HG03575 (cell line): Measurements from ENCODE around the gene ATOH8.
"Not testable (repeated sequence)": the region's sequence is repeated elsewhere in the genome, so short reads cannot be mapped to it uniquely, and the experiment has no call there.

Source experiments
- ATAC-seq: cut with Tn5 transposase; IDR thresholded peaks from one replicate; pipeline ENCODE4 v1.9.1; 2021; ENCODE audit not compliant: unreplicated experiment, insufficient number of reproducible peaks, low FRiP score; ENCODE audit errors: extremely low read depth

ATOH8 gene

DNA sequence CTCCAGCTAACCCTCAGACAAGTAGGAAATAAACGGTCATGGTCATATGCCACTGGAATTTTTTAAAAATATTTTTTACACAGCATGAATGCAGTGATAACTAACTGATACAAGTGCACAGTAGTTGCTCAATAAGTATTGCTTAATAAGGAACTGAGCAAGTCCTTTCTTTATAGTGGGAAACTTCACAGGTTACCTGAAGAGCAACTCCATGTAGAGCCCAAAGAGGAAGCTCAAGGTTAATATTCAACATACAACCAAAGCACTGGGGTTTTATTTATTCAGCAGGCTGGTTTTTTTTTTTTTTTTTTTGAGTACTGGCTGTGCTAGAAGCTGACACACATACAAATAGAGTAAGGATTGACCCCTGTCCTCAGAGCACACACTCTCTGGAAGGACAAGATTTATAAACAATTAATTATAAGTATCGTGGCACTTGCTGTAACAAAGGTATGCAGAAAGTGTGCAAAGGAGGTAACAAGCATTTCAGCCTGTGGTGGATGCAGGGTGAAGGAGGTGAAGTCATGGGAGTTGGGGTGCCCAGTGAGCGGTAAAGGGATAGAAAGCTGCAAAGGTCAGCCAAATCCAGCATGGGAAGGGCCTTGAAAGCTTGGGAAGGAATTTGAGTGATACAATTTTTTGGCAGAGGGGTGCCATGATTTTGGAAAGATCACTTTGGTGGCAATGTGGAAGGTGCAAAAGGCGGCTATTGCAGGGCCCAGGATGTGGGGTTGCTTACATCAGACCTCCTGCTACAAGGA, 52.7 kb downstream of the ATOH8 start:
- no peak for ATAC-seq

DNA sequence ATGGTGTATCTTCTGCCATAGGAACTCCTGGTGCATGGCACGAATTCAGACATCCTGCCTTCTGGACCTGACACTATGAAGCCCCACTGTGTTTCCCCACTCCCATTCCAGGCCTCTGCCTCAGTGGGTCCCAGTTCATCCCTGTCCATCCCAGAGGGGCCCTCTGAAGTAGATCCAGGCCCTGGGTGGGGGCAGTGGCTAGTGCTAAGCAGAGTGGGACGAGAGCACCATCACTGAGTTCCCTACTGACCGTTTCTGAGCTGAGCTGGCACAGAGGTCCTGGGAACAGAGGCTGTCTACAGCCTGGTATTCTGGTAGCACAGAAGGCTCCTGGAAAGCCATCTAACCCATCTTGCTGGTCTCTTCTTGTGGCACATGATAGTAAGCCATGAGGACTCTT, 54.0 kb downstream of the ATOH8 start:
- ATAC-seq: no peak

- no peak for ATAC-seq
Observed at GRCh38 chr2:85810371-85811179, 56.8 kb downstream of the ATOH8 start.

DNA sequence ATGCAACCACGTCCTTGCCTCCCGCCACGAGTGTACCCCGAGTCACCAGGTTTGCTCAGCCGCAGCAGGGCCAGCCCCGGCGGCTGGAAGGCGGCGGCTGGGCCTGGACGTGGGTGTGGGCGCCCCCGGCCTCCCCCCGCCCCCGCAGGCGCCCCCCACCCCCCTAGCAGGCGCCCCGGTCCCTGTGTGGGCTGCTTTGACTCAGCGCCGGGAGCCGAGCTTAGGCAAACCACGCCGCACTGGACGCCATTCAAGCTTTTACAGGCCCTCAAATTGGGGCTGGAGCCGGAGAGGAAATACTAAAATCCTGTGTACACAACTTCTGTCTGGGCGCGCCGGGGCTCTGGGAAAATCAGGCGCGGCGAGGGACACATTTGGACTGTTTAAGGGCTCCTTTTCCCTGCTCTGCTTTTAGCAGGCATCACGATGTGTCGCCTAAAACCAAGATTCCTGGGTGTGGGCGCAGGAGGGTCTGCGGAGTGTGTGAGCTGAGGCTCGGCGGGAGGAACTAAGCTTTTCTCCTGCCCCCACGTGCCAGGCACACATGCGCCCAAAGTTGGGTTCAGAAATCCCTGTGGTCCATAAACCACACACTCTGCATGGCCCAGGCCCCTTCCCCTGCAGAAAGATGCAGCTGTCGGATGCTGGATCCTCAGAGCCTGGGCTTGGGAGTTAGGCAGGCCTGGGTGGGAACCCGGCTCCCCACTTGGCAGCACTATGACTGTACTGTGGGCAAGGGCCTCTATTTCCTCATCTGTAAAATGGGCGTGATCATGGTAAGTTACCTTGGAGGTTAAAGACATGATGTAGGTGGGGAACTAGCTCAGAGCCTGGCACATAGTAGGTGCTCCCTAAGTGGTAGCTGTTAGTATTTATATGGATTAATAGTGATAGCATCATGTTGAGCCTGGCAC, 57.6 kb downstream of the ATOH8 start:
- no peak for ATAC-seq

DNA sequence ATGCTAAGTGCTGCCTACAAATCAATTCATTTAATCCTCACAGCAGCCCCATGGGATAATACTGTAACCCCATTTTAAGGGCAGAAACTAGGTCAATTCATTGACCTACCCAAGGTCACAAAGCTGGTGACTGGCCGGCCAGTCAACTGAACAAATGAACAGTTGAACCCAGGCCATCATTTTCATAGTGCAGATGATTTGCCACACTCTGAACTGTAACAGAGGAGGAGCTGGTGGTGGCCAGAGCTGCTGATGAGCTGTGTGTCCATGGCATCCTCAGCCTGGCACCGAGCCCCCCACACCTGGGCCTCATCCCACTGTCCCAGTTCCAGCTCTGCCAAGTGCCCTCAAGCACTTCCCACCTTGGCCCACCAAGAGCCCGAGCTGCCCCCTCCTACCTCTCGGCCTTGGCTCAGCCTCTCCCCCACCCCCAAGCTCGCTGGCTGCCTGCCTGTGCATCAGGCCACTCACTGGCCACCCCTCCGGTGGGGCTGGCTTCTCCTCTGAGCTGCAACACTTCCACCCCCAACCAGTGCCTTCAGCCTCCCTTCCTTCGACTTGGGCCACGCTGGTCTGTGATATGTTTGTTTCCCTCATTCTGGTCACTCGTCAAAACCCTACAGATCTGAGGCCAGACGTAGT, 58.4 kb downstream of the ATOH8 start:
- ATAC-seq: no peak

DNA sequence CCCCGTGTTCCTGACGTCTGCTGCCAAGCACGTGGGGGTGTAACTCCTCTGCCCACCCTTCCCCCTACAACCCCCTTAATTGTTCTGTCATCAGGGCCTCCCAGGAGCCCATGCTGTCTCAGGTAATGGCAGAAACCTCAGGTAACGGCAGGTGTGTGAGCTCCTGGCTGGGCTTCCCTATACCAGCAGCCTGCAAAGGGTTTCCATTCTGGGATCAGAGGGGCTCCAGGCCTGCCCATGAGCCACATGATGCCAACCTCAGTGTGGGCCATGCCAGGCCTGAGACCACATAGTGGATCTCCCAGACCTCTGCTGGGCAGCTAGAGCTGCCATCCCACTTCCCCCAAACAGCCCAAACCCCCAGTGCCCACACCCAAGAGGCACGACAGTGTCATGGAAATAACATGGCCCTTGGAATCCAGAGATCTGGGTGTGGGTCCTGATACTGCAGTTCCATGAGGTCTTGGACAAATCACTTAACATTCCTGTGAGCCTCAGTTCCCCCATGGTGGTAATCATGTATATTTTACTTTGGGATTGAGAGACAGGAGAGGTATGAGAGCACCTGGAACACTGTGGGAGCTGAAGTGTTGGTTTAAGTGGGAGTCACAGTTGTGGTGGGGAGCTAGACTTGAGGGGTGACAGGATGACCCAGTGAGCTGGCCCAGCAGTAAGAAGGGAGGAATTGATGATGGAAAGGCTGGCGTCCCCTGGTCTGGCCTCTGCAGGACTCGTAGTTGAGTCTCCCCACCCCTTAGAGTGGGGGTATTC, 59.6 kb downstream of the ATOH8 start:
- no peak for ATAC-seq

GRCh38 chr2:85813982-85814801, 60.4 kb downstream of the ATOH8 start:
- no peak for ATAC-seq

DNA sequence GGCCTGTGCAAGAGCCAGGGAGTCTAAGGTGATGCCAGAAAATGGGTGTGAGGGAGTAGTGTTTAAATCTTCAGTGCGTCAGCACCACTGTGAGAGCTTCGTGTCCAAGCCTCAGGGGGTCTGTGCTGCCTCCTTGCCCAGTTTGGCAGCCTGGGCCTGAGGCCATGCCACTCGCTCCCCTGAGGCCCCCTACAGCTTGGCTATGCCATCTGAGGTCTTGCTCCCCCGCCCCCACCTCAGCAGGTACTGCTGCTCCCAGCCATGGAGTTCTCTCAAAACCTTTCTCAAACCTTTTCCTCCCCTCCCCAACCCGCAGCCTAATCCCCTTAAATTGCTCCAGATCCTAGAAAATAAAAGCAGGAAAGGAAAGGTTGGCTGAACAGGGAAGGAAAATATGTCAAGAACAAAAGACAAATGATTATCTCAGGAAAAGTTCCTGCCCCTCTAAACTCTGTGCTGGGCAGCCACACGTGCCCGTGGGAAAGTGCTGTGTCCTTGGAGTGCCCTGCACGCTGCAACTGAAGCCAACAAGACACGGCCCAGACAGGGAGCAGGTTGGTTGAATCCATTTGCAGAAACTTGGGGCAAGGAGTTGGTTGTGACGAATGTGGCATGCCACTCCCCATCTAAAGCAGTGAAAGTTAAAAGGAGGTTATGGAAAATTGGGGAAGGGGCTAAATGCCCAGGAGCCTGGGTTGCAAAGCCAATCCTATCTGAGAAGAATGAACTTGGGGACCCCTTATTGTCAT, 61.2 kb downstream of the ATOH8 start:
- ATAC-seq: no peak

GRCh38 chr2:85819811-85820510, 66.2 kb downstream of the ATOH8 start:
- no peak for ATAC-seq

- ATAC-seq: no peak
Observed at GRCh38 chr2:85822766-85823165, 69.0 kb downstream of the ATOH8 start.

GRCh38 chr2:85823951-85824350, 70.2 kb downstream of the ATOH8 start:
- no peak for ATAC-seq

DNA sequence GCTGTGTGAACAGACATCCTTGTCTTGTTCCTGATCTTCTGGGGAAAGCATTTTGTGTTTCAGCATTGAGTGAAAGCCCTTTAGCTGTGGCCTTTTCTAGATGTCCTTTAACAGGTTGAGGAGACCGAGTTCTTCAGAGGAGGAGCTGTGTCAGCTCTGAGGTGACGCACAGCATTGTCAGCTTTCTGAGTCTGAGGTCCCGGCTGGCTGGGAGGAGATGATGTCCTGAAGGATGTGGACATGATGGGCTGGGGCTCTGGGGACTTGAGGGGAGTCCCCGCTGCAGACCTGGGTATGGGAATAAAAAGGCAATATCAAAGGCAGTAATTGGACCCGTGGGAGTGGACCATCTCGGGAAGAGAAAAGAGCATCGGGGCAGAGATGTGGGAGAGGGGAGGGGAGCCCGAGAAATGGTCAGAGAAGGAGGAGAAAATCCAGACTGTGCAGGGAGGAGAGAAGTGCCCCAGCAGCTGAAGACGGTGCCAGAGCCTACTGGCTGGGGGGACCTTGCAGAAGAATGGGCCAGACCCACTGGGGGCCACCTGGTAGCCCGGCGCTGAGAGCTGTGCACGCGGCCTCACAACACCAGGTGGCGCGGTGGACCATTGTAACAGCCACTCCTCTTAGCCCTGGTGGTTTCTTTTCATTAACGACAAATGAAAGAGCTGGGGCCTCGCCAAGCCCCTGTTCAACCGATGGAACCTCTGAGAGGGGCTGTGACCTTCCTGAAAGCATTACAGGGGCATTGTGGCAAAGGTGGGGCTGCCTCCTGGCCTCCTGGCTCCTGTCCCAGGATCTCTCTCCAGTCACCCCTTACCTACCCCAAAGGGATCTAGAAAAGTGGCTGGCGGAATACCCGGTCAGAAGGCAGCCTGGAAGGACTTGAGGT, 73.4 kb downstream of the ATOH8 start:
- ATAC-seq: no peak

GRCh38 chr2:85827879-85828569, 74.2 kb downstream of the ATOH8 start:
- no peak for ATAC-seq

DNA sequence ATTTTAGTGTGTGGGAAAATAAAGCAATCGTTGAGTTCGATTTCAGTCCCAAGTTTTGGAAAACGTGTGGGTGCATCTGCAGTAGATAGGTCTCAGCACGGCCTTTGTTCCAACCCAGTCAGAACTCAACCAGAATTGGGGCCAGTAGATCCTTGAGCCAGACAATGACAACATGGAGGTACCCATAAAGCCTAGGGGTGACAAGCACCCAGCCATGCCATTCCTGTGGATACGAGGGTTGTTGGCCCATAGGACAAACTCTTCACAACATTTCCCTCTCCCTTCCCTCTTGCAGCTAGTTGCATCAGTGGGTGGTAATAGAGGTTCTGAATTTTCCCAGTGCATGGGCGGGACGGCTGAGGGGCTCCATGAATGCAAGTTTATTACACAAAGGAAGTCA, 74.9 kb downstream of the ATOH8 start:
- no peak for ATAC-seq

DNA sequence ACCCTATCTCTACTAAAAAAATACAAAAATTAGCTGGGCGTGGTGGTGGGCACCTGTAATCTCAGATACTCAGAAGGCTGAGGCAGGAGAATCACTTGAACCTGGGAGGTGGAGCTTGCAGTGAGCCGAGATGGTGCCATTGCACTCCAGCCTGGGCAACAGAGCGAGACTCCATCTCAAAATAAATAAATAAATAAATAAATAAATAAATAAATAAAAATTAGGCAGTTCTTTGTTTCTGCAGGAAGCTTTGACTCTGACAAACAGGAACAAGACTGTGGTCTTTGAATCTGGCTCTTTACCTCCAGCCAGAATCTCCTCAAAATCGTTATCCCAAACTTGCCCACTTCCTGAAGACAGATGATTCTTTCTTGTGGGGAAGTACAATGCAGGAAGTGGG, 75.6 kb downstream of the ATOH8 start:
- not testable (repeated sequence) for ATAC-seq
